UCSD-AML1 (cell line): ENCODE measurements around the gene NOX4.
"Not testable (repeated sequence)": the region's sequence is repeated elsewhere in the genome, so short reads cannot be mapped to it uniquely, and the experiment has no call there.

Experiments used
- DNase-seq: peaks from one replicate; lab custom pipeline; 2025; ENCODE audit not compliant: unreplicated experiment; lab: John Stamatoyannopoulos, UW

NOX4 gene

GRCh38 chr11:89463266-89463780, 27.9 kb downstream of the NOX4 start:
- no peak for DNase-seq

GRCh38 chr11:89458716-89459115, 32.5 kb downstream of the NOX4 start:
- DNase-seq, result no peak

- no peak for DNase-seq
These were observed 34.0 kb downstream of the NOX4 start for GRCh38 chr11:89457190-89457589.

- no peak for DNase-seq
These were observed 34.5 kb downstream of the NOX4 start for GRCh38 chr11:89456681-89457080.

GRCh38 chr11:89452780-89453179, 38.4 kb downstream of the NOX4 start:
- no peak for DNase-seq

GRCh38 chr11:89447845-89448244, 43.3 kb downstream of the NOX4 start:
- DNase-seq, result no peak

- DNase-seq, result no peak
These were observed 47.5 kb downstream of the NOX4 start for GRCh38 chr11:89443361-89444322.

- no peak for DNase-seq
These were observed 48.4 kb downstream of the NOX4 start for GRCh38 chr11:89442801-89443200.

- DNase-seq, result no peak
These were observed 49.6 kb downstream of the NOX4 start for GRCh38 chr11:89441606-89442005.

GRCh38 chr11:89437317-89437716, 53.9 kb downstream of the NOX4 start:
- DNase-seq, result no peak

- DNase-seq, result no peak
These were observed 55.1 kb downstream of the NOX4 start for GRCh38 chr11:89436071-89436470.

GRCh38 chr11:89433278-89433677, 57.9 kb downstream of the NOX4 start:
- DNase-seq, result no peak

GRCh38 chr11:89432182-89432581, 59.0 kb downstream of the NOX4 start:
- not testable (repeated sequence) for DNase-seq

- not testable (repeated sequence) for DNase-seq
These were observed 64.7 kb downstream of the NOX4 start for GRCh38 chr11:89426501-89426900.

GRCh38 chr11:89421718-89422117, 69.5 kb downstream of the NOX4 start:
- no peak for DNase-seq

GRCh38 chr11:89420981-89421380, 70.2 kb downstream of the NOX4 start:
- no peak for DNase-seq

- no peak for DNase-seq
These were observed 74.2 kb downstream of the NOX4 start for GRCh38 chr11:89416961-89417360.

GRCh38 chr11:89411112-89411511, 80.1 kb downstream of the NOX4 start:
- not testable (repeated sequence) for DNase-seq

GRCh38 chr11:89410666-89411065, 80.5 kb downstream of the NOX4 start:
- DNase-seq, result not testable (repeated sequence)

GRCh38 chr11:89408441-89408840, 82.7 kb downstream of the NOX4 start:
- not testable (repeated sequence) for DNase-seq

- DNase-seq, result no peak
These were observed 85.5 kb downstream of the NOX4 start for GRCh38 chr11:89405629-89406028.

GRCh38 chr11:89391654-89392053, 99.5 kb downstream of the NOX4 start:
- DNase-seq, result not testable (repeated sequence)
